ENCODE measurements around the gene XRCC1.
"Not testable (repeated sequence)": the region's sequence is repeated elsewhere in the genome, so short reads cannot be mapped to it uniquely, and the experiment has no call there.

The XRCC1 gene

GRCh38 chr19:43575156-43575950 lies at the start of gene XRCC1, which contains the start of gene PINLYP:
Gene XRCC1, minus strand, starts transcription at chr19:43575527. Its CDS starts 69 bp downstream, at chr19:43575458.
Gene PINLYP, plus strand, starts transcription at chr19:43575801. Its CDS starts 1,391 bp downstream, at chr19:43577192.
- DNase-seq, result peak; percentile 99

- no peak for DNase-seq
Measured at GRCh38 chr19:43624933-43625332, 49.6 kb upstream of the XRCC1 start.

- no peak for DNase-seq
Measured at GRCh38 chr19:43623889-43624670, 48.8 kb upstream of the XRCC1 start.

- no peak for DNase-seq
Measured at GRCh38 chr19:43622956-43623355, 47.6 kb upstream of the XRCC1 start.

- DNase-seq, result no peak
Measured at GRCh38 chr19:43622070-43622469, 46.7 kb upstream of the XRCC1 start.

GRCh38 chr19:43620061-43621001 lies 45.0 kb upstream of the XRCC1 start:
- DNase-seq, result no peak

GRCh38 chr19:43619262-43620060 lies 44.1 kb upstream of the XRCC1 start, which contains the start of gene ZNF428:
Gene ZNF428, minus strand, starts transcription at chr19:43619629. Its CDS starts 5,325 bp downstream, at chr19:43614304.
- DNase-seq, result peak; percentile 84

DNA sequence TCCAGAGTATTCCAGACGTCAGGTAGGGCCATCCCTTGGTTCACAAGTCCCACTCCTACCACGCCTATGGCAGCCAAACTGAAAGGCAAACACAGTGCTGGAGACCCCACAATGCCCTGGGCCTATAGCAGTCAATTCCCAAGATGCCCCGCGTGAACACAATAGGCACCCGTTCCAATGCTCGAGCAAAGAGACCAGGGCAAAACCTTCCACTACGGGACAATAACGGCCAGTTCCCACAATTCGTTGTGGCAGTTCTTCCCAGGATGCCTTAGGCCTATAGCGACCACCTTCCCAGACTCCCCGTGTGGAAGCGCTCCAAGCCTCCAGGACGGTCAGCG lies 43.6 kb upstream of the XRCC1 start:
- DNase-seq, result no peak

- no peak for DNase-seq
Measured at GRCh38 chr19:43616954-43617353, 41.6 kb upstream of the XRCC1 start.

- no peak for DNase-seq
Measured at GRCh38 chr19:43616306-43616705, 41.0 kb upstream of the XRCC1 start.

DNA sequence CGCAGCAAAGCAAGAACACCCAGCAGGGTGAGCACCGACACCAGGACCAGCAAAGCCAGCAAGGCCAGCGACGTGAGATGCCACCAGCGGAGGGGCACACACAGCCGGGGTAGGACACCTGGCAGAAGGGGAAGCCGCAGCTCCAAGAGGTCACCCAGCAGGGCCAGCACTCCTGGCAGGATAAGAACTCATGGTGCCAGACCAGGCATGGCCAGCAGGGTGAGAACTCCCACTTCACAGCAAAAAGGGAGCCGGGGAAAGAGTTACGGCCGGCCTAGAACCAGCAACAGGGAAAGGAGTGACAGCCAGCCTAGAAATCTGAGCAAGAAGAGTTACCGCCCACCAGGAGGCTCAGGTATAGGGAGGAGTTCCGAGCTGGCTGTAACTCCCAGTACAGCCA lies 37.0 kb upstream of the XRCC1 start:
- DNase-seq, result no peak

- no peak for DNase-seq
Measured at GRCh38 chr19:43611788-43612187, 36.5 kb upstream of the XRCC1 start, which contains the start of gene SRRM5. Gene SRRM5, plus strand, starts transcription at chr19:43612088. Its CDS starts 34 bp downstream, at chr19:43612122.

- DNase-seq, result no peak
Measured at GRCh38 chr19:43610493-43610892, 35.2 kb upstream of the XRCC1 start.

- no peak for DNase-seq
Measured at GRCh38 chr19:43609872-43610271, 34.5 kb upstream of the XRCC1 start.

DNA sequence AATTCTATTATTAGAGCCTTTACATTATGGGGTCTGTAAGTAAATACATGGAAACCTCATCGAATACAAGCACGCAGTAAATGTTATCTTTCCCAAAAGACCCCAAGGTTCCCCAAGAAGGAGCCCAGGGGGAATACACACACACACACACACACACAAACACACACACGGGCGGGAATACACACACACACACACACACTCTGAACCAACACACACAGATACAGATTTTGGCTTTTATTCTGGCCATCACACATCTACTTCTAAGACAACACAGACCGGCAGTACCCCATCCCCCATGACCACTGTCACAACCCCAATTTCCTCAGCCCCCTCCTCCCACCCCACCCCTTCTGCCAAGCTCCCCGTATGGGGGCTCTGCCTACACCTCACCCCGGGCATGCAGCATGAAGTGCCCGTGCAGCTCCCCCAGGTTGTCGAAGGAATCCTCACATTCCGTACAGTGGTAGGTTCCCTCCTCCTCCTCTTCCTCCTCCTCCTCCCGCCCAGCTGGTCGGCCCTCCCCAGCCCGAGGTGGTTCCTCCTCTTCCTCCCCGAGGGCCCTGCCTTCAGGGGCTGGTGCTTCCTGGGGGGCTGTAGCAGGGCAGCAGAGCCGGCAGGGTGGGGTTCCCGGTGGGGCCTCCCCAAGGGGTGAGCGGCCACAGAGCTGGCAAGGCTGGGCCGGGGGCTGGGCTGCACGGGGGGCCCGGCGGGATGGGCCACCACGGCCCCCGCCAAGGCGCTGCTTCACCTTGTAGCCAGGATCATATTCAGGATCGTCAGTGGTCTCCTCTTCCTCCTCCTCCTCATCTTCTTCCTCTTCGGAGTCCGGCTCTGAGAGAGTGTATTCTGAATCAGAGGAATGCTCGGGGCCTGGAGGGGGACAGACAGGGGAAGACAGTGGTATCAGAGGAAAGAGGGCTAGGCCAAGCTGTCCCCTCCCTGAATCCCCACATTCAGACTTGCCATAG lies 32.2 kb upstream of the XRCC1 start:
- DNase-seq, result no peak

DNA sequence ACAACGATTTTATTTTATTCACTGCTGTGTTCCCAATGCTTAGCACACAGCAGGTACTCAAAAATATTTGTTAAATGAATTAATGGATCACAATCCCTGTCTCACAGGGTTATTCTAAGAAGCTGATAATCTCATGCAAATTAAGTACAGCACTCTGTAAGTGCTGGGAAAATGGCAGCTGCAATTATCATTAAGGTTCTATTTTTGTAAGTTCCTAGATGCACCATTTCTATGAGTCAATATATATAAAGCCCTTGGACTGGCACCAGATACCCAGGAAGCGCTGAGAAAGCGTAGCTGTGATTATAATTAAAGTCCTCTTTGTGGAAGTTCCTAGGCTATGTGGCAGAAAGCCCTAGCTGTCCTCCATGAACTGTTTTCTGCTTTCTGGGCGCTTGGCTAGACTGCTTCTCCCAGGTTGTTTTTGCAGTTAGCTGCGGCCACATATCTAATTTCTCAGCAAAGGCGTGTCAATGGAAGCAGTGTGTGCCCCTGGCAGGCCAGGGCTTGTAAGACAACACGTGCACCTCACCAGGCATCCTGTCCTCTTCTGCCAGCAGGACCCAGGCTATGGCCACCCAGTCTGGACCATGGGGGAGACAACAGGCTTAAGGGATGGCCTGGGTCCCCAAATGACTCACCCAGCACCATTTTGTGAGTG lies 31.4 kb upstream of the XRCC1 start:
- no peak for DNase-seq

- no peak for DNase-seq
Measured at GRCh38 chr19:43605875-43606568, 30.7 kb upstream of the XRCC1 start.

DNA sequence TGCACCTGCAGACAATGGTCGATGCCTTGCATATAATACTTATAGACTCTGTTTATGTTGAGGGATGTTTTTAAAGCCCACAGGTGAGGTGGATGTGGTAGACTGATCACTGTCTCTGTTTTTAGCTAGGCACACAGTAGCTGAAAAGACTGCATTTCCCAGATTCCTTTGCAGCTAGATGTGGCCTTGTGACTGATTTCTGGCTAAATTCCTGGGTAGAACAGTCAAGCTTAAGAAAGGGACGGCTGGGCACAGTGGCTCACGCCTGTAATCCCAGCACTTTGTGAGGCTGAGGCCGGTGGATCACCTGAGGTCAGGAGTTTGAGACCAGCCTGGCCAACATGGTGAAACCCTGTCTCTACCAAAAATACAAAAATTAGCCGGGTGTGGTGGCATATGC lies 25.0 kb upstream of the XRCC1 start:
- not testable (repeated sequence) for DNase-seq

DNA sequence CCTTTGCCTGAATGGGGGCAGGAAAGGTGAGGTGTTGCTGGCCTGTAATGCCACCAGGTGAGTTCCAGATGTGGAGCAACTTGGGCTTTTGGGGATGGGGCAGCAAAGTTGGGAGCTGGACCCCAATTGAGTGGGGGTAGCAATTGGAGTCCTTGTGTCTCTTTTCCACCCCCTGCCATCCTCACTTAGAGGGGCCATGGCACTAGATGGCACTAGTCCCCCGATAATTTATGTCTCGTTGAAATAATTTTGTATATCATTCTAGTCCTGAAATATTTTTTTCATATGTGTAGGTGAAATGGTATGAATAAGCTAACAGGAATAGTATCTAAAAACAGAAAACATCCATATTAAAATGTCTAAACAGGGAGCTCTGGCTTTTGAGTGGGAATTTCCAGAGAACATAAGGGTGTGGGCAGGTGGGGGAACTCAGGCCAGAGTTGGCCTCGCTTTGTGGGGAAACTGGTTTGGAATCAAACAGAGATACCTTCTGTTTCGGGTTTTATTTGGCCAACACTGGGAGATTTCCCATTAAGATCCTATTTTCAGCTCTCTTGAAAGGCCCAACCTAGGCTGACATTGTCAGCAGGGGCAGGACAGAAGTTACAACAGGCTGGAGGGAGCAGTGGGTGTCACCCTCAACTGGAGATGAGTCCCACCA lies 24.4 kb upstream of the XRCC1 start:
- no peak for DNase-seq
